B cell (primary cell): ENCODE measurements around the gene OSER1. TPM values are rescaled to one million over a fixed set of nuclear protein-coding genes. Genes with fewer than 3 reads are reported as not detected.

Experiments
- ATAC-seq: fragments of 200-7000 bp; cut with Tn5 transposase; one replicate; pipeline ENCODE4 v1.10.0; 2021; ENCODE audit warnings: low read depth, mild to moderate bottlenecking, moderate number of reproducible peaks, moderate library complexity
- CTCF ChIA-PET: fragments of 350-600 bp; sonication (Branson Sonifier 250); formaldehyde crosslinking; loops from one replicate; lab custom pipeline; 2021; ENCODE audit warnings: antibody characterized with exemption, inconsistent platforms; lab: Charles Lee
- POLR2A ChIA-PET: fragments of 350-600 bp; sonication (Branson Sonifier 250); formaldehyde crosslinking; loops from one replicate; lab custom pipeline; 2021; ENCODE audit warnings: antibody characterized with exemption; lab: Charles Lee
- DNase-seq: peaks from one replicate; pipeline ENCODE4 v3.0.0; 2013
- H2AFZ ChIP-seq: 2 replicates; pipeline ENCODE4 v1.6.1; 2012; ENCODE audit warnings: mild to moderate bottlenecking, low read depth, low read length; ENCODE audit not compliant: insufficient read depth, poor library complexity, severe bottlenecking
- H3K27ac ChIP-seq, 2 donors: 1 replicate in 1 of 2; 2 replicates in 1 of 2; pipeline ENCODE4 v1.5.1; 2012 to 2013; ENCODE audit warnings: low read length in 2 of 2, mild to moderate bottlenecking in 2 of 2, moderate library complexity in 1 of 2
- H3K27me3 ChIP-seq, 4 experiments: fragments of 200-600 bp in 1 of 4; sonication (generic) in 1 of 4; replicated peaks in 1 of 4; 1 replicate in 2 of 4; 2 replicates in 2 of 4; pipeline versions ENCODE4 v1.6.1 to v1.7.0; 2013 to 2016; ENCODE audit warnings: low read length in 3 of 4, mild to moderate bottlenecking in 2 of 4, mixed read lengths in 1 of 4, moderate library complexity in 1 of 4; ENCODE audit not compliant: insufficient read depth in 4 of 4, control insufficient read depth in 3 of 4; ENCODE audit errors: control extremely low read depth in 1 of 4
- H3K36me3 ChIP-seq, 2 experiments: replicated peaks in 1 of 2; 1 replicate in 1 of 2; 2 replicates in 1 of 2; pipeline versions ENCODE4 v1.6.1 to v1.7.1; 2013; ENCODE audit warnings: low read length in 1 of 2; ENCODE audit not compliant: insufficient read depth in 2 of 2, control insufficient read depth in 1 of 2; ENCODE audit errors: control extremely low read depth in 1 of 2, extremely low read depth in 1 of 2
- H3K4me1 ChIP-seq, 2 donors: fragments of 200-600 bp in 1 of 2; sonication (generic) in 1 of 2; 1 replicate in 1 of 2; 2 replicates in 1 of 2; pipeline versions ENCODE4 v1.5.1 to v1.6.1; 2013 to 2017; ENCODE audit warnings: low read length in 2 of 2; ENCODE audit not compliant: control insufficient read depth in 2 of 2, insufficient read depth in 2 of 2
- H3K4me2 ChIP-seq: replicated peaks from 2 replicates; pipeline ENCODE3; 2012; ENCODE audit warnings: mild to moderate bottlenecking, low read depth, low read length; ENCODE audit not compliant: poor library complexity, severe bottlenecking
- H3K4me3 ChIP-seq, 5 experiments: fragments of 200-600 bp in 1 of 5; sonication (generic) in 1 of 5; 1 replicate in 3 of 5; 2 replicates in 2 of 5; pipeline versions ENCODE4 v1.5.1 to v1.7.0; 2011 to 2016; ENCODE audit warnings: low read length in 4 of 5, mild to moderate bottlenecking in 4 of 5, low read depth in 2 of 5, control low read depth in 1 of 5, moderate library complexity in 1 of 5; ENCODE audit not compliant: insufficient read depth in 1 of 5; ENCODE audit errors: control extremely low read depth in 1 of 5, extremely low read depth in 1 of 5
- H3K79me2 ChIP-seq: fragments of 200-600 bp; sonication (generic); one replicate; pipeline ENCODE4 v1.6.0; 2016; ENCODE audit warnings: low read length; ENCODE audit not compliant: control insufficient read depth, insufficient read depth
- H3K9ac ChIP-seq: fragments of 200-600 bp; sonication (generic); 2 replicates; pipeline ENCODE4 v1.6.1; 2017; ENCODE audit warnings: mild to moderate bottlenecking, low read length, moderate library complexity
- H3K9me3 ChIP-seq, 3 donors: one replicate each; pipeline versions ENCODE4 v1.6.1 to v1.7.1; 2013; ENCODE audit warnings: low read length in 2 of 3; ENCODE audit not compliant: control insufficient read depth in 2 of 3, insufficient read depth in 1 of 3; ENCODE audit errors: control extremely low read depth in 1 of 3
- H4K20me1 ChIP-seq: 2 replicates; pipeline ENCODE4 v1.6.0; 2012; ENCODE audit warnings: mild to moderate bottlenecking, low read length; ENCODE audit not compliant: insufficient read depth, control insufficient read depth, poor library complexity, severe bottlenecking
- H3K27ac Mint-ChIP-seq: one replicate; pipeline ENCODE4 v1.8.0; 2021; ENCODE audit warnings: mixed read lengths
- H3K27me3 Mint-ChIP-seq: one replicate; pipeline ENCODE4 v1.8.0; 2021; ENCODE audit warnings: mixed read lengths
- H3K4me1 Mint-ChIP-seq: one replicate; pipeline ENCODE4 v1.8.0; 2021; ENCODE audit warnings: mixed read lengths
- H3K4me3 Mint-ChIP-seq: one replicate; pipeline ENCODE4 v1.8.0; 2021; ENCODE audit warnings: mixed read lengths
- H3K9me3 Mint-ChIP-seq: one replicate; pipeline ENCODE4 v1.8.0; 2022; ENCODE audit warnings: mixed read lengths; ENCODE audit not compliant: insufficient read depth
- EZH2 ChIP-seq: IDR thresholded peaks from 2 replicates; pipeline ENCODE4 v1.6.1; 2012; ENCODE audit warnings: borderline replicate concordance, low read depth, mild to moderate bottlenecking, moderate library complexity, low read length; ENCODE audit not compliant: insufficient read depth, poor library complexity, severe bottlenecking
- WGBS: methylation state at CpG from one replicate; pipeline ENCODE4 v1.1.5; 2013; ENCODE audit warnings: missing lambda C conversion rate; ENCODE audit not compliant: insufficient coverage; 5-methylcytosine and 5-hydroxymethylcytosine counted together
- intact Hi-C: fragments of 100-400 bp; cut with micrococcal nuclease; formaldehyde crosslinking; loops from one replicate; pipeline ENCODE4 v1.10.0; 2022
- polyA plus RNA-seq: library from polyadenylated mRNA; depleted of rRNA; stranded (reverse); fragments of >200 nt; gene quantifications from 2 replicates; pipeline ENCODE4 v1.2.3, GENCODE V29; 2012
- total RNA-seq, 2 donors: library from RNA; stranded (reverse); fragments of 120-200 nt in 1 of 2; gene quantifications; 1 replicate in 1 of 2; 2 replicates in 1 of 2; pipeline versions ENCODE4 v1.2.3 to v1.2.4, GENCODE V29; 2013 to 2022
- TF ChIP-seq, protein P1 (sequence below): fragments of 200-600 bp; IDR thresholded peaks from one replicate; pipeline ENCODE4 v1.8.0; 2022; ENCODE audit warnings: antibody characterized with exemption, mild to moderate bottlenecking

Gene OSER1
- total and polyA plus RNA-seq, 2 donors (not counting 1 experiment from before 2014, with no cell fraction given) = 80.0 to 130 TPM

- H3K27ac Mint-ChIP-seq = no peak overlapping the region
- Histone ChIP-seq H3K9me3 (no peaks in the 10 kb centered on the region), H4K20me1 (no peaks in the 10 kb centered on the region), H3K27me3 (no peaks in the 10 kb centered on the region), H2AFZ (no peak overlapping the region), H3K79me2 (no peaks in the 10 kb centered on the region), H3K4me2 (no peak overlapping the region), H3K27ac (no peak overlapping the region), H3K36me3 (no peaks in the 10 kb centered on the region), H3K4me3 (no peak overlapping the region), H3K9ac (no peak overlapping the region), H3K4me1 (no peaks in the 10 kb centered on the region)
- H3K9me3 Mint-ChIP-seq = no peaks in the 10 kb centered on the region
- ChIA-PET POLR2A (no interaction called here), CTCF (interaction anchor here (0.8 to 1.6 kb wide), 3 partner anchors 11 to 83 kb away, joined by 3 to 8 read pairs (median 3); partner anchors contain the start of gene FITM2)
- H3K4me3 Mint-ChIP-seq = no peak overlapping the region
- ATAC-seq (no peak), DNase-seq (no peak)
- H3K27me3 Mint-ChIP-seq = peaks cover 3% of the 10 kb centered on the region
- H3K4me1 Mint-ChIP-seq = no peaks in the 10 kb centered on the region
- 85% methylated on average over 11 of the region's 17 CpGs for WGBS
- TF ChIP-seq, protein P1, sequence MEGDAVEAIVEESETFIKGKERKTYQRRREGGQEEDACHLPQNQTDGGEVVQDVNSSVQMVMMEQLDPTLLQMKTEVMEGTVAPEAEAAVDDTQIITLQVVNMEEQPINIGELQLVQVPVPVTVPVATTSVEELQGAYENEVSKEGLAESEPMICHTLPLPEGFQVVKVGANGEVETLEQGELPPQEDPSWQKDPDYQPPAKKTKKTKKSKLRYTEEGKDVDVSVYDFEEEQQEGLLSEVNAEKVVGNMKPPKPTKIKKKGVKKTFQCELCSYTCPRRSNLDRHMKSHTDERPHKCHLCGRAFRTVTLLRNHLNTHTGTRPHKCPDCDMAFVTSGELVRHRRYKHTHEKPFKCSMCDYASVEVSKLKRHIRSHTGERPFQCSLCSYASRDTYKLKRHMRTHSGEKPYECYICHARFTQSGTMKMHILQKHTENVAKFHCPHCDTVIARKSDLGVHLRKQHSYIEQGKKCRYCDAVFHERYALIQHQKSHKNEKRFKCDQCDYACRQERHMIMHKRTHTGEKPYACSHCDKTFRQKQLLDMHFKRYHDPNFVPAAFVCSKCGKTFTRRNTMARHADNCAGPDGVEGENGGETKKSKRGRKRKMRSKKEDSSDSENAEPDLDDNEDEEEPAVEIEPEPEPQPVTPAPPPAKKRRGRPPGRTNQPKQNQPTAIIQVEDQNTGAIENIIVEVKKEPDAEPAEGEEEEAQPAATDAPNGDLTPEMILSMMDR = no peak
- no peak for TF ChIP-seq EZH2
- intact Hi-C loops = no loop called here
Observed at GRCh38 chr20:44228465-44229258, 18.1 kb upstream of the OSER1 start.

- no peaks in the 10 kb centered on the region for H3K4me1 ChIP-seq
- whole genome bisulfite sequencing = 92% methylated on average over 5 of the region's 5 CpGs
- no peak for TF ChIP-seq EZH2
- TF ChIP-seq, protein P1 = no peak
- no peak overlapping the region for H3K9ac ChIP-seq
- no peak for DNase-seq
- no peaks in the 10 kb centered on the region for H3K27me3 ChIP-seq
- peaks cover 0 to 4% of the 10 kb centered on the region in 2 experiments for H3K36me3 ChIP-seq
- no peaks in the 10 kb centered on the region for H3K9me3 Mint-ChIP-seq
- no peaks in the 10 kb centered on the region for H3K27me3 Mint-ChIP-seq
- no peaks in the 10 kb centered on the region for H3K9me3 ChIP-seq
- H3K4me3 Mint-ChIP-seq = no peak overlapping the region
- ATAC-seq = no peak
- H3K27ac ChIP-seq = no peak overlapping the region
- ChIA-PET CTCF (interaction anchor here (0.9 to 3.5 kb wide), 3 partner anchors 9 to 87 kb away, joined by 3 to 16 read pairs (median 7); partner anchors contain the start of gene FITM2), POLR2A (no interaction called here)
- no peaks in the 10 kb centered on the region for H3K79me2 ChIP-seq
- no peak overlapping the region for H3K27ac Mint-ChIP-seq
- intact Hi-C loops = no loop called here
- no peaks in the 10 kb centered on the region for H4K20me1 ChIP-seq
- no peak overlapping the region for H3K4me3 ChIP-seq
- H3K4me2 ChIP-seq = no peak overlapping the region
- H3K4me1 Mint-ChIP-seq = peaks cover 1% of the 10 kb centered on the region
- H2AFZ ChIP-seq = no peak overlapping the region
Observed at GRCh38 chr20:44224637-44225036, 14.1 kb upstream of the OSER1 start.
